Measurements from ENCODE around the gene DOP1A.

Gene DOP1A

GRCh38 chr6:83068616-83069015 is 1.1 kb downstream of the DOP1A start:
- Histone ChIP-seq H3K36me3 (peaks cover 2% of the 10 kb centered on the region; the same call in 1 of the 2 replicates), H3K27ac (no peak overlapping the region; the same call in none of the 2 replicates), H3K27me3 (ENCODE audit: insufficient read depth, low read depth, severe bottlenecking) (no peaks in the 10 kb centered on the region), H3K4me3 (ENCODE audit: low read depth, low read length) (peak overlapping the region; percentile 87), H3K9me3 (ENCODE audit: severe bottlenecking) (no peaks in the 10 kb centered on the region)
- no peak for DNase-seq
- TF ChIP-seq, protein P1, sequence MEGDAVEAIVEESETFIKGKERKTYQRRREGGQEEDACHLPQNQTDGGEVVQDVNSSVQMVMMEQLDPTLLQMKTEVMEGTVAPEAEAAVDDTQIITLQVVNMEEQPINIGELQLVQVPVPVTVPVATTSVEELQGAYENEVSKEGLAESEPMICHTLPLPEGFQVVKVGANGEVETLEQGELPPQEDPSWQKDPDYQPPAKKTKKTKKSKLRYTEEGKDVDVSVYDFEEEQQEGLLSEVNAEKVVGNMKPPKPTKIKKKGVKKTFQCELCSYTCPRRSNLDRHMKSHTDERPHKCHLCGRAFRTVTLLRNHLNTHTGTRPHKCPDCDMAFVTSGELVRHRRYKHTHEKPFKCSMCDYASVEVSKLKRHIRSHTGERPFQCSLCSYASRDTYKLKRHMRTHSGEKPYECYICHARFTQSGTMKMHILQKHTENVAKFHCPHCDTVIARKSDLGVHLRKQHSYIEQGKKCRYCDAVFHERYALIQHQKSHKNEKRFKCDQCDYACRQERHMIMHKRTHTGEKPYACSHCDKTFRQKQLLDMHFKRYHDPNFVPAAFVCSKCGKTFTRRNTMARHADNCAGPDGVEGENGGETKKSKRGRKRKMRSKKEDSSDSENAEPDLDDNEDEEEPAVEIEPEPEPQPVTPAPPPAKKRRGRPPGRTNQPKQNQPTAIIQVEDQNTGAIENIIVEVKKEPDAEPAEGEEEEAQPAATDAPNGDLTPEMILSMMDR (IDR thresholded peaks at IDR 0.05; ENCODE audit: low read depth, low read length), result no peak

GRCh38 chr6:83069633-83070032 is 2.2 kb downstream of the DOP1A start:
- H3K4me3 ChIP-seq (ENCODE audit: low read depth, low read length), result no peak overlapping the region
- peaks cover 2% of the 10 kb centered on the region; the same call in 1 of the 2 replicates for H3K36me3 ChIP-seq
- H3K27me3 ChIP-seq (ENCODE audit: insufficient read depth, low read depth, severe bottlenecking), result no peaks in the 10 kb centered on the region
- no peak overlapping the region for H3K27ac ChIP-seq
- DNase-seq, result no peak
- TF ChIP-seq, protein P1 (IDR thresholded peaks at IDR 0.05; ENCODE audit: low read depth, low read length), result no peak
- H3K9me3 ChIP-seq (ENCODE audit: severe bottlenecking), result no peaks in the 10 kb centered on the region

GRCh38 chr6:83071023-83071422 is 3.6 kb downstream of the DOP1A start:
- H3K36me3 ChIP-seq, result peaks cover 2% of the 10 kb centered on the region; the same call in 1 of the 2 replicates
- H3K27ac ChIP-seq, result no peak overlapping the region
- TF ChIP-seq, protein P1 (IDR thresholded peaks at IDR 0.05; ENCODE audit: low read depth, low read length), result no peak
- H3K27me3 ChIP-seq (ENCODE audit: insufficient read depth, low read depth, severe bottlenecking), result no peaks in the 10 kb centered on the region
- DNase-seq, result no peak
- H3K4me3 ChIP-seq (ENCODE audit: low read depth, low read length), result no peak overlapping the region
- no peaks in the 10 kb centered on the region for H3K9me3 ChIP-seq (ENCODE audit: severe bottlenecking)

- H3K27me3 ChIP-seq (ENCODE audit: insufficient read depth, low read depth, severe bottlenecking), result no peaks in the 10 kb centered on the region
- TF ChIP-seq, protein P1 (IDR thresholded peaks at IDR 0.05; ENCODE audit: low read depth, low read length), result no peak
- no peak overlapping the region for H3K27ac ChIP-seq
- H3K9me3 ChIP-seq (ENCODE audit: severe bottlenecking), result no peaks in the 10 kb centered on the region
- H3K36me3 ChIP-seq, result peaks cover 2% of the 10 kb centered on the region; the same call in 1 of the 2 replicates
- no peak overlapping the region for H3K4me3 ChIP-seq (ENCODE audit: low read depth, low read length)
- no peak for DNase-seq
These were observed 4.2 kb downstream of the DOP1A start for GRCh38 chr6:83071707-83072106.

DNA sequence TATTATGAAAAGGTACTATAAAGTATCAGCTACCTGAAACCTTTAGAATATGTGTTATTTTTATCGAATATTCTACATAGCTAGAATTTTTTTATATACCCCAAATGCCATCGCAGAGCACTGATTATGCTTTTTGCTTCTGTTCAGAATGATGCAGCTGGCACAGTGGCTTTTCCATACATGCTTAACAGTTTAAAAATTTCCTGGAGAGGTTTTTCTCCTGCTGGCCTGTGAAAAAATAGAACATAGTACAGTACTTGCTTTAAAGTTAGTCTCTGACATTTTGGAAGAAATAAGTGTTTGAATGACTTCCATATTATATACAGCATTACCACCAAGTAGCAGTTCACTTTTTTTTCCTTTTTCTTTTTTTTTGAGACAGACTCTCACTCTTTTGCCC is 5.3 kb downstream of the DOP1A start:
- DNase-seq, result no peak
- H3K27ac ChIP-seq, result no peak overlapping the region
- TF ChIP-seq, protein P1 (IDR thresholded peaks at IDR 0.05; ENCODE audit: low read depth, low read length), result no peak
- no peaks in the 10 kb centered on the region for H3K9me3 ChIP-seq (ENCODE audit: severe bottlenecking)
- peaks cover 1% of the 10 kb centered on the region; the same call in 1 of the 2 replicates for H3K36me3 ChIP-seq
- no peaks in the 10 kb centered on the region for H3K27me3 ChIP-seq (ENCODE audit: insufficient read depth, low read depth, severe bottlenecking)
- H3K4me3 ChIP-seq (ENCODE audit: low read depth, low read length), result no peak overlapping the region

DNA sequence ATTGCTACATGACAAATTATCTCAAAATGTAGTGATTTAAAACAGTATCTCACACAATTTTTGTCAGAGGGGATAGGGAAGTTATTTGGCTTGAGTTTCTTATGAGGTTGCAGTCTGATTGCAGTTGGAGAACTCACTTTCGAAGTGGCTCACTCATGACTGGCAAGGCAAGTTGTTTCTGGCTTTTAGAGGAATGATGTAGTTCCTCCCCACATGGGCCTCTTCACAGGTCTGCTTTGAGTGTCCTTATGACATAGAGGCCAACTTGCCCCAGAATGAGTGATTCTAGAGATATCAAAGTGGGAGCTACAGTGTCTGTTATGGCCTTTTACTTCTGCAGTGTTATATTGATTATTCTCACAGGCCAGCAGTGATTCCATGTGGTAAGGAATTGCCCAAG is 6.1 kb downstream of the DOP1A start:
- DNase-seq, result no peak
- no peaks in the 10 kb centered on the region for H3K27me3 ChIP-seq (ENCODE audit: insufficient read depth, low read depth, severe bottlenecking)
- no peak overlapping the region for H3K4me3 ChIP-seq (ENCODE audit: low read depth, low read length)
- H3K27ac ChIP-seq, result no peak overlapping the region
- no peaks in the 10 kb centered on the region for H3K36me3 ChIP-seq
- TF ChIP-seq, protein P1 (IDR thresholded peaks at IDR 0.05; ENCODE audit: low read depth, low read length), result no peak
- no peaks in the 10 kb centered on the region for H3K9me3 ChIP-seq (ENCODE audit: severe bottlenecking)

Data from WERI-Rb-1 (cell line).